Testis (tissue), 2 donors: ENCODE results near the gene HINT2.

Experiments
- POLR2A ChIP-seq: fragments of 450-650 bp; IDR thresholded peaks from one replicate; pipeline ENCODE4 v1.6.1; 2017; ENCODE audit warnings: antibody characterized with exemption, mild to moderate bottlenecking, moderate library complexity
- TF ChIP-seq, protein P1 (sequence below), 3 experiments: fragments of 450-650 bp in 2 of 3; fragments of 200-600 bp in 1 of 3; sonication (generic) in 1 of 3; IDR thresholded peaks; one replicate each; pipeline ENCODE4 v1.5.1; 2016 to 2019; ENCODE audit warnings: antibody characterized with exemption in 3 of 3, mild to moderate bottlenecking in 2 of 3, moderate library complexity in 1 of 3

- TF ChIP-seq, protein P1, sequence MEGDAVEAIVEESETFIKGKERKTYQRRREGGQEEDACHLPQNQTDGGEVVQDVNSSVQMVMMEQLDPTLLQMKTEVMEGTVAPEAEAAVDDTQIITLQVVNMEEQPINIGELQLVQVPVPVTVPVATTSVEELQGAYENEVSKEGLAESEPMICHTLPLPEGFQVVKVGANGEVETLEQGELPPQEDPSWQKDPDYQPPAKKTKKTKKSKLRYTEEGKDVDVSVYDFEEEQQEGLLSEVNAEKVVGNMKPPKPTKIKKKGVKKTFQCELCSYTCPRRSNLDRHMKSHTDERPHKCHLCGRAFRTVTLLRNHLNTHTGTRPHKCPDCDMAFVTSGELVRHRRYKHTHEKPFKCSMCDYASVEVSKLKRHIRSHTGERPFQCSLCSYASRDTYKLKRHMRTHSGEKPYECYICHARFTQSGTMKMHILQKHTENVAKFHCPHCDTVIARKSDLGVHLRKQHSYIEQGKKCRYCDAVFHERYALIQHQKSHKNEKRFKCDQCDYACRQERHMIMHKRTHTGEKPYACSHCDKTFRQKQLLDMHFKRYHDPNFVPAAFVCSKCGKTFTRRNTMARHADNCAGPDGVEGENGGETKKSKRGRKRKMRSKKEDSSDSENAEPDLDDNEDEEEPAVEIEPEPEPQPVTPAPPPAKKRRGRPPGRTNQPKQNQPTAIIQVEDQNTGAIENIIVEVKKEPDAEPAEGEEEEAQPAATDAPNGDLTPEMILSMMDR (IDR thresholded peaks at IDR 0.05), result no peak
- TF ChIP-seq POLR2A, result no peak
Measured at GRCh38 chr9:35862328-35862727, 47.5 kb upstream of the HINT2 start.
